Caco-2 (cell line): ENCODE data around the gene DGKE. TPM values are rescaled to one million over a fixed set of nuclear protein-coding genes. Genes with fewer than 3 reads are reported as not detected.

Experiments
- BruUV-seq: library from RNA; stranded (reverse); fragments of 400-500 nt; replicated peaks from 2 replicates; lab custom pipeline; 2021; lab: Mats Ljungman, UMichigan
- CTCF ChIA-PET: fragments of 300-600 bp; sonication (Branson Sonifier 250); formaldehyde crosslinking; loops from one replicate; lab custom pipeline; 2022; ENCODE audit warnings: antibody characterized with exemption; lab: Charles Lee
- POLR2A ChIA-PET: fragments of 300-600 bp; sonication (Branson Sonifier 250); formaldehyde crosslinking; loops from one replicate; lab custom pipeline; 2022; ENCODE audit warnings: antibody characterized with exemption; lab: Charles Lee
- DNase-seq, 2 experiments: peaks; one replicate each; pipeline versions ENCODE4 v3.0.0 to v3.0.0-alpha.2; 2020 to 2022
- H3K27me3 ChIP-seq: replicated peaks from 2 replicates; pipeline ENCODE4 v1.6.0; 2011; ENCODE audit warnings: low read length; ENCODE audit not compliant: control insufficient read depth, insufficient read depth
- H3K36me3 ChIP-seq: 2 replicates; pipeline ENCODE4 v1.5.1; 2011; ENCODE audit warnings: low read length; ENCODE audit not compliant: control insufficient read depth, insufficient read depth
- H3K4me1 ChIP-seq: fragments of 250-450 bp; sonication (Bioruptor Pico); 2 replicates; pipeline ENCODE4 v1.5.1; 2020; ENCODE audit warnings: mild to moderate bottlenecking
- H3K4me3 ChIP-seq: 2 replicates; pipeline ENCODE4 v1.5.1; 2011; ENCODE audit warnings: low read depth, mild to moderate bottlenecking, control low read depth, low read length
- H3K9me3 ChIP-seq: fragments of 250-450 bp; sonication (Bioruptor Pico); 2 replicates; pipeline ENCODE4 v1.5.1; 2020; ENCODE audit warnings: mild to moderate bottlenecking, moderate library complexity
- H3K27ac Mint-ChIP-seq: one replicate; pipeline ENCODE4 v1.8.0; 2022; ENCODE audit warnings: mixed read lengths; ENCODE audit not compliant: unreplicated experiment
- H3K27me3 Mint-ChIP-seq: one replicate; pipeline ENCODE4 v1.8.0; 2022; ENCODE audit warnings: mixed read lengths; ENCODE audit not compliant: insufficient read depth, unreplicated experiment
- H3K36me3 Mint-ChIP-seq: one replicate; pipeline ENCODE4 v1.8.0; 2022; ENCODE audit warnings: mild to moderate bottlenecking, mixed read lengths; ENCODE audit not compliant: insufficient read depth, unreplicated experiment
- H3K4me1 Mint-ChIP-seq: one replicate; pipeline ENCODE4 v1.8.0; 2022; ENCODE audit warnings: low read depth, mixed read lengths; ENCODE audit not compliant: unreplicated experiment
- H3K4me3 Mint-ChIP-seq: one replicate; pipeline ENCODE4 v1.8.0; 2022; ENCODE audit warnings: mild to moderate bottlenecking, moderate library complexity, mixed read lengths; ENCODE audit not compliant: unreplicated experiment
- H3K9me3 Mint-ChIP-seq: one replicate; pipeline ENCODE4 v1.8.0; 2022; ENCODE audit warnings: mixed read lengths; ENCODE audit not compliant: unreplicated experiment
- intact Hi-C: fragments of 100-400 bp; cut with micrococcal nuclease; formaldehyde crosslinking; loops from one replicate; pipeline ENCODE4 v1.10.0; 2022; ENCODE audit not compliant: unreplicated experiment
- total RNA-seq: library from RNA; stranded (reverse); gene quantifications from 2 replicates; pipeline ENCODE4 v1.2.3, GENCODE V29; 2022
- TF ChIP-seq, protein P1 (sequence below), 2 experiments: fragments of 200-600 bp in 1 of 2; IDR thresholded peaks; 1 replicate in 1 of 2; 2 replicates in 1 of 2; pipeline versions ENCODE4 v1.5.1 to v1.8.0; 2011 to 2022; ENCODE audit warnings: antibody characterized with exemption in 1 of 2, control low read depth in 1 of 2, inconsistent platforms in 1 of 2, low read depth in 1 of 2, low read length in 1 of 2, mild to moderate bottlenecking in 1 of 2, moderate library complexity in 1 of 2; ENCODE audit not compliant: insufficient read depth in 1 of 2, severe bottlenecking in 1 of 2, unreplicated experiment in 1 of 2

Gene DGKE
- total RNA-seq, 1 experiment from 2014 or later: 15.5 TPM

DNA sequence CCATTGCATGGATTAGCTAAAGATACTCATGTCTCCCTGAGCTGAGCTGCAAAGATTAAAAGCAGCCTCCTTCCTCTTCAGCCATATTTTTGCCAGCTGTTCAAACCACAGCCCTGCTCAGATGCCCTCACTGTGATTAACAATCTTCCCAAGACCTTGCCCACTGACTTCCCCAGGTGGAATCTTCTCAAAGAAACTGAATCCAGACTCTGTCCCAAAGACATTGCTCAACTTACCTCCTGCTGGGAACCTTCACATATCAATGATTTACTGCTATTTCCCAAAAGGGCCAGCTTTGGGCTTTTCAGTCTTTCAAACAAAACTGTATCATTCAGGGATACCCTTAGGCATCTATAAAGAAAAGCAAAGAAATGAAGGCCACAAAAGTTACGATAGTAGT lies 9.4 kb upstream of the DGKE start:
- intact Hi-C loops: no loop called here
- H3K4me1 Mint-ChIP-seq: peaks cover 5% of the 10 kb centered on the region
- TF ChIP-seq, protein P1, sequence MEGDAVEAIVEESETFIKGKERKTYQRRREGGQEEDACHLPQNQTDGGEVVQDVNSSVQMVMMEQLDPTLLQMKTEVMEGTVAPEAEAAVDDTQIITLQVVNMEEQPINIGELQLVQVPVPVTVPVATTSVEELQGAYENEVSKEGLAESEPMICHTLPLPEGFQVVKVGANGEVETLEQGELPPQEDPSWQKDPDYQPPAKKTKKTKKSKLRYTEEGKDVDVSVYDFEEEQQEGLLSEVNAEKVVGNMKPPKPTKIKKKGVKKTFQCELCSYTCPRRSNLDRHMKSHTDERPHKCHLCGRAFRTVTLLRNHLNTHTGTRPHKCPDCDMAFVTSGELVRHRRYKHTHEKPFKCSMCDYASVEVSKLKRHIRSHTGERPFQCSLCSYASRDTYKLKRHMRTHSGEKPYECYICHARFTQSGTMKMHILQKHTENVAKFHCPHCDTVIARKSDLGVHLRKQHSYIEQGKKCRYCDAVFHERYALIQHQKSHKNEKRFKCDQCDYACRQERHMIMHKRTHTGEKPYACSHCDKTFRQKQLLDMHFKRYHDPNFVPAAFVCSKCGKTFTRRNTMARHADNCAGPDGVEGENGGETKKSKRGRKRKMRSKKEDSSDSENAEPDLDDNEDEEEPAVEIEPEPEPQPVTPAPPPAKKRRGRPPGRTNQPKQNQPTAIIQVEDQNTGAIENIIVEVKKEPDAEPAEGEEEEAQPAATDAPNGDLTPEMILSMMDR (IDR thresholded peaks at IDR 0.05; ENCODE audit: insufficient read depth in 1 of 2, low read depth in 1 of 2, low read length in 1 of 2, severe bottlenecking in 1 of 2, unreplicated experiment in 1 of 2): no peak
- no peaks in the 10 kb centered on the region for H3K9me3 Mint-ChIP-seq
- no peaks in the 10 kb centered on the region for H3K36me3 Mint-ChIP-seq
- POLR2A ChIA-PET: no interaction called here
- no peak for DNase-seq
- H3K9me3 ChIP-seq: no peaks in the 10 kb centered on the region
- H3K4me1 ChIP-seq: peaks cover 4% of the 10 kb centered on the region; the same call in 1 of the 2 replicates
- H3K4me3 Mint-ChIP-seq: no peak overlapping the region
- H3K36me3 ChIP-seq: no peaks in the 10 kb centered on the region
- no peaks in the 10 kb centered on the region for H3K27me3 Mint-ChIP-seq
- CTCF ChIA-PET: no interaction called here
- no TSS peak for BruUV-seq
- no peak overlapping the region for H3K27ac Mint-ChIP-seq
- no peak overlapping the region for H3K4me3 ChIP-seq
- H3K27me3 ChIP-seq: no peaks in the 10 kb centered on the region

DNA sequence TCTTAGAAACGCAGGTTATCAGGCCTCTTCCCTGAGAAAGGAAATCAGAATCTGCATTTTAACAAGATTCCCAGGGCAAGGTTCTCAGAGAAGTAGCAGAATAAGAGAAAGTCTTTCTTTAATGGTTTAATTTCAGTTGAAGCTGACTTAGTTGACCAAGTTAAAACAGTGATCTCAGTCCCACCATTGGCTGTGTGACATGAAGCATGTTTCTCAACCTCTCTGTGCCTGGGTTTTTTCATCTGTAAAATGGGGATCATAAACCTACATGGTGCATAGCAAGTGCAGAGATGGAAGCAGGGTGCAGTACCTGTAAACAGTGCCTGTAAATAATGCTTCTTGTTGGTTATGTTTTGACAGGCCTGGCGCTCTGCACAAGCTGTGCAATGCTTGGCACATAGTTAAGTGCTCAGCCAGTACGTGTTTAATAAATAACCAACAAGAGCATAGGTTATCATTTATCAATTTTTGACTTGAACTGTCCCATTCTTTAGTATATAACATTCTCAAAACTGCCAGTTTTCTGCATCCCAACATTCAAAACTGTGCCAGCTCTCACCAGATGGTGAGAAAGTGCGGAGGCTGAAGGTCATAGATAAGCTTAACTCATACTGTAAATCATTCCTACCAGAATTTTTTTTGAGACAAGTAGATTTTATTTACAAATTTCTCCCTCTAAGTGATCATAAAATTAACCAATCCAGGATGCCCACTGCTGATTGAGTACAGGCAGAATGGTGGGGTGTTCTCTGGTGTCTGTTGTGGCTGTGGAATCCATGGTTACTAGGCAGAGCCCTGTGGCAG lies 7.1 kb upstream of the DGKE start:
- H3K9me3 ChIP-seq: no peaks in the 10 kb centered on the region
- Mint-ChIP-seq H3K4me3 (no peak overlapping the region), H3K27me3 (no peaks in the 10 kb centered on the region), H3K4me1 (peaks cover 9% of the 10 kb centered on the region), H3K9me3 (no peaks in the 10 kb centered on the region), H3K27ac (no peak overlapping the region), H3K36me3 (peaks cover 6% of the 10 kb centered on the region)
- no peaks in the 10 kb centered on the region for H3K27me3 ChIP-seq
- intact Hi-C loops: no loop called here
- H3K4me3 ChIP-seq: no peak overlapping the region
- BruUV-seq: no TSS peak
- TF ChIP-seq, protein P1 (IDR thresholded peaks at IDR 0.05; ENCODE audit: insufficient read depth in 1 of 2, low read depth in 1 of 2, low read length in 1 of 2, severe bottlenecking in 1 of 2, unreplicated experiment in 1 of 2): no peak
- ChIA-PET CTCF (no interaction called here), POLR2A (no interaction called here)
- no peaks in the 10 kb centered on the region for H3K36me3 ChIP-seq
- no peaks in the 10 kb centered on the region for H3K4me1 ChIP-seq
- DNase-seq: no peak

DNA sequence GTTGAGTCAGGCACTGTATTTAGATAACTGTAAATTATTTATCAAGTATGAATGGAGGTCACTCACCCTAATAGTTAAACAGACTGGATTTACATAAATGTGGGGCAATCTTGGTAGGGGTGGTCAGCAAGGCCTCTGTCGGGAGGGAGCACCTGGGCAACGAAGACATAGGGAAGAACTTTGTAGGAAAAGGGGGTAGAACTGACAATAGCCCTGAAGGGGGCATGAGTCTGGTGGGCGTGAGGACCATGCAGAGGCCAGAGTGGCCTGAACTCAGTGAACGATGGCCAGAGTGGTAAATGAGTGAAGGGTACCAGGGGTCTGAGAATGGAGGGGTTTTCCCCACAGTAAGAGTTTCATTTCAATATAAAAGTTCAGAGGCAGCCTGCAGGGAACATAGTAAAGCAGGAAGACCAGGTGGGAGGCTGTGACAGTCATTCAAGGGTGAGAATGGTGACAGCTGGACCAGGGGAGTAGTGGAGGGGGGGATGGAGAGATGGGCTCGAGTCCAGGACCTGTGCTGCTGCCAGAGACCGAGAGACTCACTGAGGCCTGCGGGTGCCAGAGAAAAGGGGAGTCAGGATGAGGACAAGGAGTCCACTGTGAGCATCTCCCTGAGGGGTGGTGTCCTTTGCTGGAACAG lies 3.1 kb upstream of the DGKE start:
- POLR2A ChIA-PET: no interaction called here
- no peak overlapping the region for H3K27ac Mint-ChIP-seq
- no peaks in the 10 kb centered on the region for H3K9me3 ChIP-seq
- intact Hi-C loops: loop anchor here (10.0 kb wide), 1 partner anchor 254 kb away; the partner anchor contains the start of gene AKAP1
- peaks cover 12% of the 10 kb centered on the region for H3K36me3 Mint-ChIP-seq
- H3K4me3 Mint-ChIP-seq: no peak overlapping the region
- TF ChIP-seq, protein P1 (IDR thresholded peaks at IDR 0.05; ENCODE audit: insufficient read depth in 1 of 2, low read depth in 1 of 2, low read length in 1 of 2, severe bottlenecking in 1 of 2, unreplicated experiment in 1 of 2): no peak
- H3K9me3 Mint-ChIP-seq: no peaks in the 10 kb centered on the region
- H3K36me3 ChIP-seq: no peaks in the 10 kb centered on the region
- no TSS peak for BruUV-seq
- H3K4me1 ChIP-seq: peaks cover 6% of the 10 kb centered on the region
- CTCF ChIA-PET: no interaction called here
- H3K4me1 Mint-ChIP-seq: peaks cover 20% of the 10 kb centered on the region
- no peaks in the 10 kb centered on the region for H3K27me3 Mint-ChIP-seq
- DNase-seq: no peak
- no peaks in the 10 kb centered on the region for H3K27me3 ChIP-seq
- H3K4me3 ChIP-seq: no peak overlapping the region
